ENCODE measurements around the gene HSPA12B.
A peak's percentile ranks its signal among the peaks of the same experiment; 100 is the strongest.

The HSPA12B gene

GRCh38 chr20:3781153-3781910, 48.8 kb downstream of the HSPA12B start, which contains the start of gene SPEF1:
Gene SPEF1 (minus strand): TSS chr20:3781448. CDS start chr20:3781287, 161 bp downstream.
- Histone ChIP-seq H3K36me3 (ENCODE audit: control insufficient read depth, low read depth, low read length) (no peaks in the 10 kb centered on the region), H3K9me3 (ENCODE audit: control insufficient read depth, low read depth, low read length) (no peaks in the 10 kb centered on the region), H3K4me3 (ENCODE audit: low read length) (peak within 1 kb of the TSS; percentile 37), H3K27ac (ENCODE audit: low read length) (no peak within 1 kb of the TSS), H3K4me1 (ENCODE audit: control insufficient read depth, low read depth, low read length) (peaks cover 8% of the 10 kb centered on the region), H3K27me3 (ENCODE audit: control insufficient read depth, insufficient read depth, low read length) (peaks cover 49% of the 10 kb centered on the region), H3K9ac (ENCODE audit: low read length) (no peak within 1 kb of the TSS)

- Histone ChIP-seq H3K27ac (ENCODE audit: low read length) (no peak overlapping the region), H3K36me3 (ENCODE audit: control insufficient read depth, low read depth, low read length) (no peaks in the 10 kb centered on the region), H3K9ac (ENCODE audit: low read length) (no peak overlapping the region), H3K27me3 (ENCODE audit: control insufficient read depth, insufficient read depth, low read length) (peaks cover 41% of the 10 kb centered on the region), H3K9me3 (ENCODE audit: control insufficient read depth, low read depth, low read length) (no peaks in the 10 kb centered on the region), H3K4me3 (ENCODE audit: low read length) (no peak overlapping the region), H3K4me1 (ENCODE audit: control insufficient read depth, low read depth, low read length) (peaks cover 8% of the 10 kb centered on the region)
Measured at GRCh38 chr20:3782597-3782996, 50.1 kb downstream of the HSPA12B start.

- no peaks in the 10 kb centered on the region for H3K9me3 ChIP-seq (ENCODE audit: control insufficient read depth, low read depth, low read length)
- H3K36me3 ChIP-seq (ENCODE audit: control insufficient read depth, low read depth, low read length): no peaks in the 10 kb centered on the region
- H3K4me1 ChIP-seq (ENCODE audit: control insufficient read depth, low read depth, low read length): peaks cover 8% of the 10 kb centered on the region
- no peak overlapping the region for H3K27ac ChIP-seq (ENCODE audit: low read length)
- no peak overlapping the region for H3K9ac ChIP-seq (ENCODE audit: low read length)
- peaks cover 41% of the 10 kb centered on the region for H3K27me3 ChIP-seq (ENCODE audit: control insufficient read depth, insufficient read depth, low read length)
- no peak overlapping the region for H3K4me3 ChIP-seq (ENCODE audit: low read length)
Measured at GRCh38 chr20:3783068-3783489, 50.6 kb downstream of the HSPA12B start.

GRCh38 chr20:3783511-3784195, 51.2 kb downstream of the HSPA12B start:
- H3K9ac ChIP-seq (ENCODE audit: low read length): no peak overlapping the region
- no peaks in the 10 kb centered on the region for H3K36me3 ChIP-seq (ENCODE audit: control insufficient read depth, low read depth, low read length)
- no peaks in the 10 kb centered on the region for H3K9me3 ChIP-seq (ENCODE audit: control insufficient read depth, low read depth, low read length)
- peaks cover 8% of the 10 kb centered on the region for H3K4me1 ChIP-seq (ENCODE audit: control insufficient read depth, low read depth, low read length)
- H3K27ac ChIP-seq (ENCODE audit: low read length): no peak overlapping the region
- H3K27me3 ChIP-seq (ENCODE audit: control insufficient read depth, insufficient read depth, low read length): peaks cover 41% of the 10 kb centered on the region
- H3K4me3 ChIP-seq (ENCODE audit: low read length): no peak overlapping the region

GRCh38 chr20:3784216-3784853, 51.9 kb downstream of the HSPA12B start:
- no peak overlapping the region for H3K27ac ChIP-seq (ENCODE audit: low read length)
- no peak overlapping the region for H3K9ac ChIP-seq (ENCODE audit: low read length)
- peaks cover 8% of the 10 kb centered on the region for H3K4me1 ChIP-seq (ENCODE audit: control insufficient read depth, low read depth, low read length)
- no peaks in the 10 kb centered on the region for H3K9me3 ChIP-seq (ENCODE audit: control insufficient read depth, low read depth, low read length)
- H3K27me3 ChIP-seq (ENCODE audit: control insufficient read depth, insufficient read depth, low read length): peaks cover 35% of the 10 kb centered on the region
- H3K36me3 ChIP-seq (ENCODE audit: control insufficient read depth, low read depth, low read length): no peaks in the 10 kb centered on the region
- H3K4me3 ChIP-seq (ENCODE audit: low read length): no peak overlapping the region

GRCh38 chr20:3784863-3785239, 52.4 kb downstream of the HSPA12B start:
- Histone ChIP-seq H3K4me3 (ENCODE audit: low read length) (no peak overlapping the region), H3K36me3 (ENCODE audit: control insufficient read depth, low read depth, low read length) (no peaks in the 10 kb centered on the region), H3K4me1 (ENCODE audit: control insufficient read depth, low read depth, low read length) (peaks cover 8% of the 10 kb centered on the region), H3K27ac (ENCODE audit: low read length) (no peak overlapping the region), H3K9ac (ENCODE audit: low read length) (no peak overlapping the region), H3K9me3 (ENCODE audit: control insufficient read depth, low read depth, low read length) (no peaks in the 10 kb centered on the region), H3K27me3 (ENCODE audit: control insufficient read depth, insufficient read depth, low read length) (peaks cover 30% of the 10 kb centered on the region)

- H3K27me3 ChIP-seq (ENCODE audit: control insufficient read depth, insufficient read depth, low read length): peaks cover 25% of the 10 kb centered on the region
- no peaks in the 10 kb centered on the region for H3K9me3 ChIP-seq (ENCODE audit: control insufficient read depth, low read depth, low read length)
- H3K36me3 ChIP-seq (ENCODE audit: control insufficient read depth, low read depth, low read length): no peaks in the 10 kb centered on the region
- peaks cover 8% of the 10 kb centered on the region for H3K4me1 ChIP-seq (ENCODE audit: control insufficient read depth, low read depth, low read length)
- H3K9ac ChIP-seq (ENCODE audit: low read length): peak overlapping the region; percentile 45
- H3K27ac ChIP-seq (ENCODE audit: low read length): no peak overlapping the region
- peak overlapping the region; percentile 70 for H3K4me3 ChIP-seq (ENCODE audit: low read length)
Measured at GRCh38 chr20:3785240-3786125, 53.0 kb downstream of the HSPA12B start.

- Histone ChIP-seq H3K36me3 (ENCODE audit: control insufficient read depth, low read depth, low read length) (no peaks in the 10 kb centered on the region), H3K4me3 (ENCODE audit: low read length) (peak overlapping the region; percentile 70), H3K4me1 (ENCODE audit: control insufficient read depth, low read depth, low read length) (peaks cover 8% of the 10 kb centered on the region), H3K9me3 (ENCODE audit: control insufficient read depth, low read depth, low read length) (no peaks in the 10 kb centered on the region), H3K9ac (ENCODE audit: low read length) (peak overlapping the region; percentile 45), H3K27me3 (ENCODE audit: control insufficient read depth, insufficient read depth, low read length) (peaks cover 23% of the 10 kb centered on the region), H3K27ac (ENCODE audit: low read length) (no peak overlapping the region)
Measured at GRCh38 chr20:3786126-3786484, 53.6 kb downstream of the HSPA12B start.

- no peaks in the 10 kb centered on the region for H3K9me3 ChIP-seq (ENCODE audit: control insufficient read depth, low read depth, low read length)
- H3K4me3 ChIP-seq (ENCODE audit: low read length): peak within 1 kb of the TSS; percentile 70
- peaks cover 4% of the 10 kb centered on the region for H3K4me1 ChIP-seq (ENCODE audit: control insufficient read depth, low read depth, low read length)
- peak within 1 kb of the TSS; percentile 45 for H3K9ac ChIP-seq (ENCODE audit: low read length)
- H3K27ac ChIP-seq (ENCODE audit: low read length): no peak within 1 kb of the TSS
- peaks cover 23% of the 10 kb centered on the region for H3K27me3 ChIP-seq (ENCODE audit: control insufficient read depth, insufficient read depth, low read length)
- no peaks in the 10 kb centered on the region for H3K36me3 ChIP-seq (ENCODE audit: control insufficient read depth, low read depth, low read length)
Measured at GRCh38 chr20:3786665-3787323, 54.3 kb downstream of the HSPA12B start, which contains the start of gene CENPB. Gene CENPB (minus strand): TSS chr20:3786740. CDS start chr20:3786483, 257 bp downstream.

- Histone ChIP-seq H3K9me3 (ENCODE audit: control insufficient read depth, low read depth, low read length) (no peaks in the 10 kb centered on the region), H3K27me3 (ENCODE audit: control insufficient read depth, insufficient read depth, low read length) (peaks cover 23% of the 10 kb centered on the region), H3K36me3 (ENCODE audit: control insufficient read depth, low read depth, low read length) (no peaks in the 10 kb centered on the region), H3K27ac (ENCODE audit: low read length) (no peak overlapping the region), H3K4me3 (ENCODE audit: low read length) (no peak overlapping the region), H3K4me1 (ENCODE audit: control insufficient read depth, low read depth, low read length) (peaks cover 4% of the 10 kb centered on the region), H3K9ac (ENCODE audit: low read length) (no peak overlapping the region)
Measured at GRCh38 chr20:3787324-3788014, 55.0 kb downstream of the HSPA12B start.
